NCI-H1694 (cell line): ENCODE measurements around the gene CAMK2B.

Source experiments
- DNase-seq: peaks from one replicate; lab custom pipeline; 2025; lab: John Stamatoyannopoulos, UW

Gene CAMK2B

GRCh38 chr7:44325201-44325671 lies at the start of gene CAMK2B:
CAMK2B (minus strand) TSS chr7:44325594; CDS start chr7:44325421, 173 bp downstream.
- no peak for DNase-seq

GRCh38 chr7:44374007-44374763 lies 48.8 kb upstream of the CAMK2B start:
- DNase-seq: no peak

GRCh38 chr7:44373418-44373740 lies 48.0 kb upstream of the CAMK2B start:
- DNase-seq: no peak

- DNase-seq: no peak
Measured at GRCh38 chr7:44372560-44373417, 47.4 kb upstream of the CAMK2B start.

GRCh38 chr7:44368885-44369284 lies 43.5 kb upstream of the CAMK2B start:
- DNase-seq: no peak

- no peak for DNase-seq
Measured at GRCh38 chr7:44368455-44368854, 43.1 kb upstream of the CAMK2B start.

- no peak for DNase-seq
Measured at GRCh38 chr7:44367475-44368043, 42.2 kb upstream of the CAMK2B start.

GRCh38 chr7:44366986-44367385 lies 41.6 kb upstream of the CAMK2B start:
- DNase-seq: no peak

- no peak for DNase-seq
Measured at GRCh38 chr7:44353668-44354067, 28.3 kb upstream of the CAMK2B start.

- DNase-seq: no peak
Measured at GRCh38 chr7:44348851-44349781, 23.7 kb upstream of the CAMK2B start.

GRCh38 chr7:44348300-44348699 lies 22.9 kb upstream of the CAMK2B start:
- DNase-seq: no peak

- DNase-seq: no peak
Measured at GRCh38 chr7:44347546-44348114, 22.2 kb upstream of the CAMK2B start.

- DNase-seq: no peak
Measured at GRCh38 chr7:44346063-44346462, 20.7 kb upstream of the CAMK2B start.

GRCh38 chr7:44341401-44341800 lies 16.0 kb upstream of the CAMK2B start:
- DNase-seq: no peak

GRCh38 chr7:44338600-44338999 lies 13.2 kb upstream of the CAMK2B start:
- DNase-seq: no peak

- no peak for DNase-seq
Measured at GRCh38 chr7:44336491-44336890, 11.1 kb upstream of the CAMK2B start.

- no peak for DNase-seq
Measured at GRCh38 chr7:44335184-44335583, 9.8 kb upstream of the CAMK2B start.

- no peak for DNase-seq
Measured at GRCh38 chr7:44334734-44335097, 9.3 kb upstream of the CAMK2B start.

- DNase-seq: no peak
Measured at GRCh38 chr7:44333911-44334733, 8.7 kb upstream of the CAMK2B start.

- no peak for DNase-seq
Measured at GRCh38 chr7:44331682-44332081, 6.3 kb upstream of the CAMK2B start.

GRCh38 chr7:44330331-44330730 lies 4.9 kb upstream of the CAMK2B start:
- no peak for DNase-seq
